ENCODE measurements around the gene FBXL16. TPM values are rescaled to one million over a fixed set of nuclear protein-coding genes. Genes with fewer than 3 reads are reported as not detected.

Gene FBXL16
- total and polyA plus RNA-seq, 2 of the 13 experiments (the other 11 are each of a cell fraction or from before 2014, with no cell fraction given): 0.22 to 2.0 TPM

DNA sequence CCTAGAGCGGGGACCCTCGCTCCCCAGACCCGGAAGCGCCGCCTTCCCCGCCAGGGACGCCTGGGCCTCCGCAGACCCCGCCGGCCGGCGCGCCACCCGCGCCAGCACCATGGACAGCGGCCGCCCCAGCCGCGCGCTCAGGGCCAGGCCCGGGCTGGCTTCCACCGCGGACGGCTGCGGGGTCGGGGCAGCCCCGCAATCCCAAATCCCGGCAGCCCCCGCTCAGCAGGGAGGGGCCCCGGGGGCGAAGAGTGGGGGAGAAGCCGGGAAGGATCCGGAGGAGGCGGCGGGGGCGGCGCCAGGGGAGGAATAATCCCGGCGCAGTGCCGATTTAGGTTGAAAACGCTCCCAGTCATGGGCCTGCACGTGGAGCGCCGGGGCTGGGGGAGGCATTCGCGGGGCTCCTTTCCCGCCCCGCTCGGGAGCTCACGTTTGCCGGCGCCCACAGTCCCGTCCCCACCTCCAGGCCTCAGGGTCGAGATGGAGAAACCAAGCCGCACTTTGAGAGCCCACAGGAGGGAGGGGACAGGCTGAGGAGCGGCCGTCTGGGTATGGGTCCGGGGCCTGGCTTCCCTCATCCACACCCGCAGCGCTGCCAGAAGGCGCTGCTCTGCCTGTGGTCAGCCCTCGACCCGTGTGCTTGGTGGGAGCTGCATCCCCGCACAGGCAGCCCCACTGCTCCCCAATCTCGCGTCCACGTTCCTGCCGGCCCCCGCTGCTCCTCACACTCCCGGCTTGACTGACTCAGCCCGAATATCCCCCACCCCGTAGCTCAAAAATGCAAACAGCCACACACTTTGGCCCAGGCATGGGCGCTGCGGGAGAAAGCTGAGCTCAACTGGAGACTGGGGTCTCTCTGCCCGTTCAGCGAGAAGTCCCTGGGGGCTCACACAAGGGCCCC, 4.7 kb downstream of the FBXL16 start (continued):
- TF ChIP-seq, protein P1, sequence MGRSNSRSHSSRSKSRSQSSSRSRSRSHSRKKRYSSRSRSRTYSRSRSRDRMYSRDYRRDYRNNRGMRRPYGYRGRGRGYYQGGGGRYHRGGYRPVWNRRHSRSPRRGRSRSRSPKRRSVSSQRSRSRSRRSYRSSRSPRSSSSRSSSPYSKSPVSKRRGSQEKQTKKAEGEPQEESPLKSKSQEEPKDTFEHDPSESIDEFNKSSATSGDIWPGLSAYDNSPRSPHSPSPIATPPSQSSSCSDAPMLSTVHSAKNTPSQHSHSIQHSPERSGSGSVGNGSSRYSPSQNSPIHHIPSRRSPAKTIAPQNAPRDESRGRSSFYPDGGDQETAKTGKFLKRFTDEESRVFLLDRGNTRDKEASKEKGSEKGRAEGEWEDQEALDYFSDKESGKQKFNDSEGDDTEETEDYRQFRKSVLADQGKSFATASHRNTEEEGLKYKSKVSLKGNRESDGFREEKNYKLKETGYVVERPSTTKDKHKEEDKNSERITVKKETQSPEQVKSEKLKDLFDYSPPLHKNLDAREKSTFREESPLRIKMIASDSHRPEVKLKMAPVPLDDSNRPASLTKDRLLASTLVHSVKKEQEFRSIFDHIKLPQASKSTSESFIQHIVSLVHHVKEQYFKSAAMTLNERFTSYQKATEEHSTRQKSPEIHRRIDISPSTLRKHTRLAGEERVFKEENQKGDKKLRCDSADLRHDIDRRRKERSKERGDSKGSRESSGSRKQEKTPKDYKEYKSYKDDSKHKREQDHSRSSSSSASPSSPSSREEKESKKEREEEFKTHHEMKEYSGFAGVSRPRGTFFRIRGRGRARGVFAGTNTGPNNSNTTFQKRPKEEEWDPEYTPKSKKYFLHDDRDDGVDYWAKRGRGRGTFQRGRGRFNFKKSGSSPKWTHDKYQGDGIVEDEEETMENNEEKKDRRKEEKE (IDR thresholded peaks at IDR 0.05): no peak
- TF ChIP-seq, protein P2, sequence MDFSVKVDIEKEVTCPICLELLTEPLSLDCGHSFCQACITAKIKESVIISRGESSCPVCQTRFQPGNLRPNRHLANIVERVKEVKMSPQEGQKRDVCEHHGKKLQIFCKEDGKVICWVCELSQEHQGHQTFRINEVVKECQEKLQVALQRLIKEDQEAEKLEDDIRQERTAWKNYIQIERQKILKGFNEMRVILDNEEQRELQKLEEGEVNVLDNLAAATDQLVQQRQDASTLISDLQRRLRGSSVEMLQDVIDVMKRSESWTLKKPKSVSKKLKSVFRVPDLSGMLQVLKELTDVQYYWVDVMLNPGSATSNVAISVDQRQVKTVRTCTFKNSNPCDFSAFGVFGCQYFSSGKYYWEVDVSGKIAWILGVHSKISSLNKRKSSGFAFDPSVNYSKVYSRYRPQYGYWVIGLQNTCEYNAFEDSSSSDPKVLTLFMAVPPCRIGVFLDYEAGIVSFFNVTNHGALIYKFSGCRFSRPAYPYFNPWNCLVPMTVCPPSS (IDR thresholded peaks at IDR 0.05): no peak
- TF ChIP-seq MAFF (IDR thresholded peaks at IDR 0.05; ENCODE audit: low read depth, low read length) (no peak), ZNF550 (CRISPR knock-in tag; IDR thresholded peaks at IDR 0.05; ENCODE audit: borderline replicate concordance) (no peak), CCDC6 (CRISPR knock-in tag; IDR thresholded peaks at IDR 0.05) (peak; percentile 69; the same call in 1 of the 2 replicates), ZNF879 (CRISPR knock-in tag; IDR thresholded peaks at IDR 0.05) (no peak), CEBPG (CRISPR knock-in tag; IDR thresholded peaks at IDR 0.05) (no peak), SIN3A (IDR thresholded peaks at IDR 0.05; ENCODE audit: borderline replicate concordance, low read depth, low read length) (peak; percentile 58; the same call in 1 of the 2 replicates), WIZ (CRISPR knock-in tag; IDR thresholded peaks at IDR 0.05) (no peak), ZNF780A (CRISPR knock-in tag; IDR thresholded peaks at IDR 0.05) (no peak), ZNF224 (CRISPR knock-in tag; IDR thresholded peaks at IDR 0.05) (no peak), KDM6A (CRISPR knock-in tag; IDR thresholded peaks at IDR 0.05; ENCODE audit: low read depth) (no peak), ZNF136 (CRISPR knock-in tag; IDR thresholded peaks at IDR 0.05; ENCODE audit: low read depth) (no peak), ZNF567 (CRISPR knock-in tag; IDR thresholded peaks at IDR 0.05; ENCODE audit: borderline replicate concordance) (no peak), ZZZ3 (CRISPR knock-in tag; IDR thresholded peaks at IDR 0.05; ENCODE audit: borderline replicate concordance) (no peak)
- TF ChIP-seq, protein P3, sequence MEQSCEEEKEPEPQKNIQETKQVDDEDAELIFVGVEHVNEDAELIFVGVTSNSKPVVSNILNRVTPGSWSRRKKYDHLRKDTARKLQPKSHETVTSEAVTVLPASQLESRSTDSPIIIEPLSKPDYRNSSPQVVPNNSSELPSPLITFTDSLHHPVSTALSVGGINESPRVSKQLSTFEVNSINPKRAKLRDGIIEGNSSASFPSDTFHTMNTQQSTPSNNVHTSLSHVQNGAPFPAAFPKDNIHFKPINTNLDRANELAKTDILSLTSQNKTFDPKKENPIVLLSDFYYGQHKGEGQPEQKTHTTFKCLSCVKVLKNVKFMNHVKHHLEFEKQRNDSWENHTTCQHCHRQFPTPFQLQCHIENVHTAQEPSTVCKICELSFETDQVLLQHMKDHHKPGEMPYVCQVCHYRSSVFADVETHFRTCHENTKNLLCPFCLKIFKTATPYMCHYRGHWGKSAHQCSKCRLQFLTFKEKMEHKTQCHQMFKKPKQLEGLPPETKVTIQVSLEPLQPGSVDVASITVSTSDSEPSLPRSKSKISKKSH (CRISPR knock-in tag; IDR thresholded peaks at IDR 0.05; ENCODE audit: borderline replicate concordance): no peak
- TF ChIP-seq, protein P4, sequence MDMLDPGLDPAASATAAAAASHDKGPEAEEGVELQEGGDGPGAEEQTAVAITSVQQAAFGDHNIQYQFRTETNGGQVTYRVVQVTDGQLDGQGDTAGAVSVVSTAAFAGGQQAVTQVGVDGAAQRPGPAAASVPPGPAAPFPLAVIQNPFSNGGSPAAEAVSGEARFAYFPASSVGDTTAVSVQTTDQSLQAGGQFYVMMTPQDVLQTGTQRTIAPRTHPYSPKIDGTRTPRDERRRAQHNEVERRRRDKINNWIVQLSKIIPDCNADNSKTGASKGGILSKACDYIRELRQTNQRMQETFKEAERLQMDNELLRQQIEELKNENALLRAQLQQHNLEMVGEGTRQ (IDR thresholded peaks at IDR 0.05; ENCODE audit: low read depth, low read length): no peak
- TF ChIP-seq, protein P4 (CRISPR knock-in tag; IDR thresholded peaks at IDR 0.05; ENCODE audit: borderline replicate concordance): no peak
- TF ChIP-seq, protein P5, sequence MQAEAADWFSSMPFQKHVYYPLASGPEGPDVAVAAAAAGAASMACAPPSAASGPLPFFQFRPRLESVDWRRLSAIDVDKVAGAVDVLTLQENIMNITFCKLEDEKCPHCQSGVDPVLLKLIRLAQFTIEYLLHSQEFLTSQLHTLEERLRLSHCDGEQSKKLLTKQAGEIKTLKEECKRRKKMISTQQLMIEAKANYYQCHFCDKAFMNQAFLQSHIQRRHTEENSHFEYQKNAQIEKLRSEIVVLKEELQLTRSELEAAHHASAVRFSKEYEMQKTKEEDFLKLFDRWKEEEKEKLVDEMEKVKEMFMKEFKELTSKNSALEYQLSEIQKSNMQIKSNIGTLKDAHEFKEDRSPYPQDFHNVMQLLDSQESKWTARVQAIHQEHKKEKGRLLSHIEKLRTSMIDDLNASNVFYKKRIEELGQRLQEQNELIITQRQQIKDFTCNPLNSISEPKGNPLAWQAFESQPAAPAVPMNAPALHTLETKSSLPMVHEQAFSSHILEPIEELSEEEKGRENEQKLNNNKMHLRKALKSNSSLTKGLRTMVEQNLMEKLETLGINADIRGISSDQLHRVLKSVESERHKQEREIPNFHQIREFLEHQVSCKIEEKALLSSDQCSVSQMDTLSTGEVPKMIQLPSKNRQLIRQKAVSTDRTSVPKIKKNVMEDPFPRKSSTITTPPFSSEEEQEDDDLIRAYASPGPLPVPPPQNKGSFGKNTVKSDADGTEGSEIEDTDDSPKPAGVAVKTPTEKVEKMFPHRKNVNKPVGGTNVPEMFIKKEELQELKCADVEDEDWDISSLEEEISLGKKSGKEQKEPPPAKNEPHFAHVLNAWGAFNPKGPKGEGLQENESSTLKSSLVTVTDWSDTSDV (CRISPR knock-in tag; IDR thresholded peaks at IDR 0.05): no peak
